Measurements from ENCODE around the gene BCL2L2.

BCL2L2 gene

DNA sequence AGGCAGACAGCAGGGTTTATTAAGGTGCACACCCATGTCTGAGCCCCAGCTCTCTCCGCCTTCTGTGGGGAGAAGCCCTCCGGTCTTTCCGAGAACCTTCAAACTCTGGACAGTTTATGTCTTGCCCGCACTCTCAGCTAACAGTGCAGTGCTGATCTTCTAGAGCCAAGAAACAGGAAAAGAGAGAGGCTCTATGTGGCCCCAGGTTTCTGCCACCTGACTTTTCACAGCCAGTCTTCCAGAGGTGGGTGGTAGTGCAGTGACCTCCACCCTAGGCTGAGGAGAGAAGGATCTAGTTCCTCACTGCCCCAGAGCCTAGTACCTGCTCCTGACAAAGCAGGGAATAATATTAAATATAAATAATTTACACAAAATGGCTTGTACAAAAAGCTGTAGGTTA, 50.0 kb downstream of the BCL2L2 start:
- no peak for DNase-seq (ENCODE audit: low read depth)

DNA sequence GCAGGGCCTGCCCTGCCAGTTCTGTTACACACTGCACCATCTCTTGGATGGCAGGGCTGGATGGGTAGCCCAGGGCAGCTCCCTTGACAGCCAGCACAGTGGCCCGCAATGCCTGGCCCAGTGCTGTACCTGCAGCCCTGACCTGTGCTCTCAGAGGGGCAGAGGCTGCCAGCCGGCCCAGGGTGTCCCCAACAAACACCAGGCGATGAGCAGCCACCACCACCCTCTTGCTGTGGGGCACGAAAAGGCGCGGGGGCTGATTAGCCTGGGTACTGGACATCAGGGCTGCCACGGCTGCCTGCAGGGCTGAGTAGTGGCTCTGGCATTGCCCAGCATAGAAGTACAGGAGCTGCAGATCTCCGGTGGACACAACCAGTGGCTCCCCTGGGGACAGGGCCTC, 50.6 kb downstream of the BCL2L2 start:
- no peak for DNase-seq (ENCODE audit: low read depth)

GRCh38 chr14:23358042-23358441, 51.4 kb downstream of the BCL2L2 start:
- no peak for DNase-seq (ENCODE audit: low read depth)

- DNase-seq (ENCODE audit: low read depth): no peak
These were observed 52.0 kb downstream of the BCL2L2 start for GRCh38 chr14:23358553-23359166.

- no peak for DNase-seq (ENCODE audit: low read depth)
These were observed 52.6 kb downstream of the BCL2L2 start for GRCh38 chr14:23359167-23359626.

DNA sequence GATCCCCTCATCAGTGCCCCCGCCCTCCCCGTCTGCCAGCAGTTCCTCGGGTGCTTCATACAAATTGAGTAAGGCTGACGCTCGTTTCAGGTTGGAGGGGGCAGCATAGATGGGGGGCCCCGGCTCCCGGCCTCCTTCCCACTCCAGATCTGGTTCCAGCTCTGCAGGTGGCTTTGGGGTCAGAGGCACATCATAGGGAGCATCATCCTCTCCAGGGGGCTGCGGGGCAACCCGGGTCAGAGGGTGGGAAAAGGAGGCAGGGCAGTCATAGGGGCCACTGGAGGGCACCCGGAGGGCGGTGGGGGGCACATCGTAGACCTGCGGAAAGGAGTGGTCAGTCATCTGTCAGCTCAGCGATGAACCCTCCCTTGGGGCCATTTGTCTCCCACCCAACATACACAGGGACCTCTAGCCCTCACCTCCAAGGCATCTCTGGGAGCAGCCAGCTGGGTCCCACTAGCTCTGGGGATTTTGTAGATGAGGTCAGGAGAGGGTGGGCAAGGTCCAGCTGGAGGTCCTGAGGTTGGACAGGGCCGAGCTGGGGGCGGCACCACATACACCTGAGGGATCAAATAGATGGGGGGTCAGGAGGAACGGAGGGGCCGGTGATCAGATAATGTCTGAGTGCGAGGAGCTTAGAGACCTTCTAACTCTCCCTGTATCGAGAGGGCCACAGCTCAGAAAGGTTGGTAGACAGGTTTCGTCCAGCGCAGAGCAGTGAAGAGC, 53.3 kb downstream of the BCL2L2 start:
- no peak for DNase-seq (ENCODE audit: low read depth)

DNA sequence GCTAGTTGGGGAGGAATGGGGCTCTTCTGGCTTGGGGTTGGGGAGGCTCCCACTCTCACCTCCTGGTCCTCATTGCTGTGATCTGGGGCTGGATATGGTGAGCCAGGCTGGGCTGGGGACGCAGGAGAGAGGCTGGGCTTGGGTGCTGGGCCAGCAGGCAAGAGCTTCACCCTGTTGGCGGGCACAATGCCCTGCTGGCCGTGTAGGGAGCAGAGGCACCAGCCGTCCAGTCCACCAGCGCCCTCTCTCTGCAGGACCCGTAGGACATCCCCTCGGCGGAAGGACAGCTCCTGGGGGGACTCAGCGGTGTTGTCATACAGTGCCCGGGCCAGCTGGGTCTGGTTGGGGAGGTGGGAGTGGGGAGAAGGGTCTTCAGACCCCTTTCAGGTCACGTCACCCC, 53.9 kb downstream of the BCL2L2 start:
- no peak for DNase-seq (ENCODE audit: low read depth)

- DNase-seq (ENCODE audit: low read depth): no peak
These were observed 54.7 kb downstream of the BCL2L2 start for GRCh38 chr14:23361320-23361719.

Measured in HS-5 (cell line).